Activated CD4-positive, alpha-beta T cell treated with anti-CD3 and anti-CD28 coated beads for 36 hours (primary cell): ENCODE measurements around the gene IL1RL1. TPM values are rescaled to one million over a fixed set of nuclear protein-coding genes. Genes with fewer than 3 reads are reported as not detected.

Experiments used
- ATAC-seq: fragments of 200-7000 bp; cut with Tn5 transposase; one replicate; pipeline ENCODE4 v1.10.0; 2021; ENCODE audit warnings: mild to moderate bottlenecking, moderate library complexity
- CTCF ChIA-PET: fragments of 350-600 bp; sonication (Branson Sonifier 250); formaldehyde crosslinking; loops from one replicate; lab custom pipeline; 2021; ENCODE audit warnings: antibody characterized with exemption; lab: Charles Lee
- POLR2A ChIA-PET: fragments of 350-600 bp; sonication (Branson Sonifier 250); formaldehyde crosslinking; loops from one replicate; lab custom pipeline; 2021; ENCODE audit warnings: antibody characterized with exemption, inconsistent platforms; lab: Charles Lee
- DNase-seq: peaks from one replicate; pipeline ENCODE4 v3.0.0-alpha.2; 2020
- H3K27ac Mint-ChIP-seq: one replicate; pipeline ENCODE4 v1.8.0; 2021; ENCODE audit warnings: mixed read lengths
- H3K27me3 Mint-ChIP-seq: one replicate; pipeline ENCODE4 v1.8.0; 2021; ENCODE audit warnings: mixed read lengths
- H3K36me3 Mint-ChIP-seq: one replicate; pipeline ENCODE4 v1.8.0; 2021; ENCODE audit warnings: low read depth, mixed read lengths
- H3K4me1 Mint-ChIP-seq: one replicate; pipeline ENCODE4 v1.8.0; 2021; ENCODE audit warnings: mixed read lengths
- H3K4me3 Mint-ChIP-seq: one replicate; pipeline ENCODE4 v1.8.0; 2021; ENCODE audit warnings: mild to moderate bottlenecking, moderate library complexity, mixed read lengths
- H3K9me3 Mint-ChIP-seq: one replicate; pipeline ENCODE4 v1.8.0; 2021; ENCODE audit warnings: low read depth, mixed read lengths
- intact Hi-C, 2 experiments: fragments of 100-400 bp; cut with DNase I in 1 of 2; cut with micrococcal nuclease in 1 of 2; formaldehyde crosslinking; loops; one replicate each; pipeline versions ENCODE4 v1.14.2 to v1.15.1; 2022 to 2024; cut with DNase I, micrococcal nuclease
- total RNA-seq, 2 experiments: library from RNA; stranded (reverse); gene quantifications; one replicate each; pipeline ENCODE4 v1.2.3, GENCODE V29; 2021

IL1RL1 gene
- total RNA-seq, 2 experiments from 2014 or later = 0.26 to 0.27 TPM

- H3K36me3 Mint-ChIP-seq = peaks cover 28% of the 10 kb centered on the region
- no peaks in the 10 kb centered on the region for H3K27me3 Mint-ChIP-seq
- ChIA-PET POLR2A (no interaction called here), CTCF (interaction anchor here (0.7 to 1.8 kb wide), 6 partner anchors 9 to 152 kb away, joined by 3 to 7 read pairs (median 3); no protein-coding TSS in a partner anchor)
- DNase-seq = no peak
- no peak overlapping the region for H3K27ac Mint-ChIP-seq
- peaks cover 28% of the 10 kb centered on the region for H3K4me1 Mint-ChIP-seq
- H3K9me3 Mint-ChIP-seq = no peaks in the 10 kb centered on the region
- no peak for ATAC-seq
- no peak overlapping the region for H3K4me3 Mint-ChIP-seq
- intact Hi-C loops = loop anchor here in 1 of 2 experiments (2.0 kb wide), 1 partner anchor 57 kb away; no protein-coding TSS in a partner anchor
These were observed 80.7 kb downstream of the IL1RL1 start for GRCh38 chr2:102392096-102392495.

GRCh38 chr2:102392942-102393341, 81.6 kb downstream of the IL1RL1 start:
- Mint-ChIP-seq H3K9me3 (no peaks in the 10 kb centered on the region), H3K4me3 (no peak overlapping the region), H3K36me3 (peaks cover 20% of the 10 kb centered on the region), H3K27me3 (no peaks in the 10 kb centered on the region), H3K27ac (no peak overlapping the region), H3K4me1 (peaks cover 22% of the 10 kb centered on the region)
- ChIA-PET POLR2A (no interaction called here), CTCF (interaction anchor here (1.2 to 1.8 kb wide), 3 partner anchors 9 to 49 kb away, joined by 3 to 7 read pairs (median 4); no protein-coding TSS in a partner anchor)
- DNase-seq (no peak), ATAC-seq (no peak)
- intact Hi-C loops = loop anchor here in 1 of 2 experiments (2.0 kb wide), 1 partner anchor 56 kb away; no protein-coding TSS in a partner anchor

- no peak overlapping the region for H3K4me3 Mint-ChIP-seq
- peaks cover 14% of the 10 kb centered on the region for H3K4me1 Mint-ChIP-seq
- H3K36me3 Mint-ChIP-seq = peaks cover 7% of the 10 kb centered on the region
- intact Hi-C loops = no loop called here
- no peaks in the 10 kb centered on the region for H3K9me3 Mint-ChIP-seq
- DNase-seq (no peak), ATAC-seq (no peak)
- ChIA-PET CTCF (interaction anchor here (0.6 kb wide), 1 partner anchor 417 kb away, joined by 3 read pairs; no protein-coding TSS in a partner anchor), POLR2A (no interaction called here)
- H3K27ac Mint-ChIP-seq = no peak overlapping the region
- H3K27me3 Mint-ChIP-seq = no peaks in the 10 kb centered on the region
These were observed 84.6 kb downstream of the IL1RL1 start for GRCh38 chr2:102396012-102396411.

- Mint-ChIP-seq H3K9me3 (no peaks in the 10 kb centered on the region), H3K27ac (no peak overlapping the region), H3K4me1 (peaks cover 14% of the 10 kb centered on the region), H3K36me3 (peaks cover 5% of the 10 kb centered on the region), H3K27me3 (no peaks in the 10 kb centered on the region), H3K4me3 (no peak overlapping the region)
- ATAC-seq (no peak), DNase-seq (no peak)
- ChIA-PET POLR2A (no interaction called here), CTCF (interaction anchor here (0.9 to 1.0 kb wide), 2 partner anchors 46 to 448 kb away, joined by 3 to 4 read pairs; no protein-coding TSS in a partner anchor)
- intact Hi-C loops = no loop called here
These were observed 85.8 kb downstream of the IL1RL1 start for GRCh38 chr2:102397209-102397608.

- POLR2A ChIA-PET = no interaction called here
- no peak for DNase-seq
- CTCF ChIA-PET = interaction anchor here (1.4 kb wide), 1 partner anchor 159 kb away, joined by 3 read pairs; no protein-coding TSS in a partner anchor
- Mint-ChIP-seq H3K4me3 (no peak overlapping the region), H3K27me3 (no peaks in the 10 kb centered on the region), H3K9me3 (no peaks in the 10 kb centered on the region), H3K36me3 (peaks cover 2% of the 10 kb centered on the region), H3K27ac (no peak overlapping the region), H3K4me1 (peaks cover 12% of the 10 kb centered on the region)
- intact Hi-C loops = no loop called here
- no peak for ATAC-seq
These were observed 88.3 kb downstream of the IL1RL1 start for GRCh38 chr2:102399499-102400141.

- Mint-ChIP-seq H3K36me3 (no peaks in the 10 kb centered on the region), H3K4me3 (no peak overlapping the region), H3K9me3 (no peaks in the 10 kb centered on the region), H3K4me1 (peaks cover 12% of the 10 kb centered on the region), H3K27ac (peak overlapping the region; percentile 17), H3K27me3 (no peaks in the 10 kb centered on the region)
- POLR2A ChIA-PET = no interaction called here
- intact Hi-C loops = no loop called here
- ATAC-seq = no peak
- CTCF ChIA-PET = no interaction called here
- DNase-seq = no peak
These were observed 90.1 kb downstream of the IL1RL1 start for GRCh38 chr2:102401456-102401855.

Other genes starting within 250 kb of the IL1RL1 start
- 10 to 100 TPM; 20.8 to 21.8 TPM for gene IL1R1, start 168.8 kb upstream of the IL1RL1 start, total RNA-seq
- 1 to 10 TPM; 1.5 to 1.7 TPM for gene IL1RL2, start 124.5 kb upstream of the IL1RL1 start, total RNA-seq
- 10 to 100 TPM; 22.4 to 23.4 TPM for gene IL18R1, start 44.2 kb downstream of the IL1RL1 start, total RNA-seq
- gene IL18RAP, start 111.6 kb downstream of the IL1RL1 start, total RNA-seq = 1 to 10 TPM; 6.8 to 7.4 TPM
- gene SLC9A4, start 161.7 kb downstream of the IL1RL1 start, total RNA-seq = under 1 TPM in 1 of 2 experiments, not detected in 1; 0.11 TPM